Measurements from ENCODE around the gene TMEM115. TPM values are rescaled to one million over a fixed set of nuclear protein-coding genes. Genes with fewer than 3 reads are reported as not detected.

The TMEM115 gene
- total and polyA plus RNA-seq, 9 of the 15 experiments (the other 6 are each of a cell fraction or from before 2014, with no cell fraction given), result 1.6 to 26.9 (median 14.1) TPM

DNA sequence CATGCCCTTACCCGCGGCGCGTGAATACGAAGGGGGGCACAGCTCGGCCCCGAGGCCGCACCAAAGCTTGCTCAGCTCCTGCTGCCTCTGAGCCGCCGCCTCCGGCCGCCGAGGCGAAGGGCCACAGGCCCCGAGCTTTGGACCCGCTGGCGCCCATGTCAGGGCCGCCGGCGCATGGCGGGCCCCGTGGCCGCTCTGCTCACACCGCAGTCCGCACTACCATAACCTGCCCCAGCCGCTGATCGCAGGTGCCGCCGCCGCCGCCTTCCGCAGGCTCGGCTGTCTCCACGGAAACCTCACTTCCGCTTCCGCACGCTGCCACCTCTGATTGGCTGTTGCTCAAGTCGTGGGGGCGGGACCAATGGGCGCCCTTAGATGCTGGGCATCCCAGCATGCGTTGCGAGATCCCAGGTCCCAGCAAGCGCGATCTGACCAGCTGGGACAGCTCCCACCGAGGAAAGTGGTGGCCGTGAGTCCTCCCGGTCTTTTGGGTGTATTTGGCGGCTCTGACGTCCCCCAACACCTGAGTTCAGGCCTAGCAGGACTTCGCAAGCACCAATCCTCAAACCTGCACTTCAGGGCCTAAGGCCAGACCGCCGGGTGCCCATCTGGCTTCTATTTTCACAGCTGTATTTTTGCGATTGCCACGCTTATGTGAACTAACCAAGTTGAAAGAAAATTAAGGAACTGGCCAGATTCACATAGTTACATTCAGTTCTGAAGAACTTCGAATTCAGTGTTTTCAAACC lies 31.2 kb downstream of the TMEM115 start, which contains the start of gene TUSC2 (continued):
- TF ChIP-seq SNIP1 (IDR thresholded peaks at IDR 0.05; ENCODE audit: low read depth) (no peak), ZNF134 (CRISPR knock-in tag; conservative IDR thresholded peaks at IDR 0.05) (no peak), BRF1 (IDR thresholded peaks at IDR 0.05; ENCODE audit: borderline replicate concordance, extremely low read depth, insufficient read length) (no peak), ZSCAN29 (IDR thresholded peaks at IDR 0.05) (no peak), NCOR1 (IDR thresholded peaks at IDR 0.05) (no peak), ATF7 (IDR thresholded peaks at IDR 0.05) (0 out of 2 replicates have a peak, but pooled peaks have one; percentile 41), NFIC (IDR thresholded peaks at IDR 0.05) (no peak), TEAD4 (IDR thresholded peaks at IDR 0.05; ENCODE audit: low read length) (no peak), TEAD4 (CRISPR knock-in tag; IDR thresholded peaks at IDR 0.05; ENCODE audit: borderline replicate concordance) (no peak), HNRNPLL (IDR thresholded peaks at IDR 0.05; ENCODE audit: low read depth, low read length, poor library complexity, severe bottlenecking) (no peak)
- TF ChIP-seq, protein P1, sequence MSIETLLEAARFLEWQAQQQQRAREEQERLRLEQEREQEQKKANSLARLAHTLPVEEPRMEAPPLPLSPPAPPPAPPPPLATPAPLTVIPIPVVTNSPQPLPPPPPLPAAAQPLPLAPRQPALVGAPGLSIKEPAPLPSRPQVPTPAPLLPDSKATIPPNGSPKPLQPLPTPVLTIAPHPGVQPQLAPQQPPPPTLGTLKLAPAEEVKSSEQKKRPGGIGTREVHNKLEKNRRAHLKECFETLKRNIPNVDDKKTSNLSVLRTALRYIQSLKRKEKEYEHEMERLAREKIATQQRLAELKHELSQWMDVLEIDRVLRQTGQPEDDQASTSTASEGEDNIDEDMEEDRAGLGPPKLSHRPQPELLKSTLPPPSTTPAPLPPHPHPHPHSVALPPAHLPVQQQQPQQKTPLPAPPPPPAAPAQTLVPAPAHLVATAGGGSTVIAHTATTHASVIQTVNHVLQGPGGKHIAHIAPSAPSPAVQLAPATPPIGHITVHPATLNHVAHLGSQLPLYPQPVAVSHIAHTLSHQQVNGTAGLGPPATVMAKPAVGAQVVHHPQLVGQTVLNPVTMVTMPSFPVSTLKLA (conservative IDR thresholded peaks at IDR 0.05), result peak; percentile 74 to 84
- TF ChIP-seq, protein P2, sequence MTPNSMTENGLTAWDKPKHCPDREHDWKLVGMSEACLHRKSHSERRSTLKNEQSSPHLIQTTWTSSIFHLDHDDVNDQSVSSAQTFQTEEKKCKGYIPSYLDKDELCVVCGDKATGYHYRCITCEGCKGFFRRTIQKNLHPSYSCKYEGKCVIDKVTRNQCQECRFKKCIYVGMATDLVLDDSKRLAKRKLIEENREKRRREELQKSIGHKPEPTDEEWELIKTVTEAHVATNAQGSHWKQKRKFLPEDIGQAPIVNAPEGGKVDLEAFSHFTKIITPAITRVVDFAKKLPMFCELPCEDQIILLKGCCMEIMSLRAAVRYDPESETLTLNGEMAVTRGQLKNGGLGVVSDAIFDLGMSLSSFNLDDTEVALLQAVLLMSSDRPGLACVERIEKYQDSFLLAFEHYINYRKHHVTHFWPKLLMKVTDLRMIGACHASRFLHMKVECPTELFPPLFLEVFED (CRISPR knock-in tag; conservative IDR thresholded peaks at IDR 0.05), result no peak
- TF ChIP-seq, protein P3, sequence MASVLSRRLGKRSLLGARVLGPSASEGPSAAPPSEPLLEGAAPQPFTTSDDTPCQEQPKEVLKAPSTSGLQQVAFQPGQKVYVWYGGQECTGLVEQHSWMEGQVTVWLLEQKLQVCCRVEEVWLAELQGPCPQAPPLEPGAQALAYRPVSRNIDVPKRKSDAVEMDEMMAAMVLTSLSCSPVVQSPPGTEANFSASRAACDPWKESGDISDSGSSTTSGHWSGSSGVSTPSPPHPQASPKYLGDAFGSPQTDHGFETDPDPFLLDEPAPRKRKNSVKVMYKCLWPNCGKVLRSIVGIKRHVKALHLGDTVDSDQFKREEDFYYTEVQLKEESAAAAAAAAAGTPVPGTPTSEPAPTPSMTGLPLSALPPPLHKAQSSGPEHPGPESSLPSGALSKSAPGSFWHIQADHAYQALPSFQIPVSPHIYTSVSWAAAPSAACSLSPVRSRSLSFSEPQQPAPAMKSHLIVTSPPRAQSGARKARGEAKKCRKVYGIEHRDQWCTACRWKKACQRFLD (CRISPR knock-in tag; IDR thresholded peaks at IDR 0.05), result no peak
- TF ChIP-seq, protein P4, sequence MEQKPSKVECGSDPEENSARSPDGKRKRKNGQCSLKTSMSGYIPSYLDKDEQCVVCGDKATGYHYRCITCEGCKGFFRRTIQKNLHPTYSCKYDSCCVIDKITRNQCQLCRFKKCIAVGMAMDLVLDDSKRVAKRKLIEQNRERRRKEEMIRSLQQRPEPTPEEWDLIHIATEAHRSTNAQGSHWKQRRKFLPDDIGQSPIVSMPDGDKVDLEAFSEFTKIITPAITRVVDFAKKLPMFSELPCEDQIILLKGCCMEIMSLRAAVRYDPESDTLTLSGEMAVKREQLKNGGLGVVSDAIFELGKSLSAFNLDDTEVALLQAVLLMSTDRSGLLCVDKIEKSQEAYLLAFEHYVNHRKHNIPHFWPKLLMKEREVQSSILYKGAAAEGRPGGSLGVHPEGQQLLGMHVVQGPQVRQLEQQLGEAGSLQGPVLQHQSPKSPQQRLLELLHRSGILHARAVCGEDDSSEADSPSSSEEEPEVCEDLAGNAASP (IDR thresholded peaks at IDR 0.05), result no peak
- TF ChIP-seq, protein P5, sequence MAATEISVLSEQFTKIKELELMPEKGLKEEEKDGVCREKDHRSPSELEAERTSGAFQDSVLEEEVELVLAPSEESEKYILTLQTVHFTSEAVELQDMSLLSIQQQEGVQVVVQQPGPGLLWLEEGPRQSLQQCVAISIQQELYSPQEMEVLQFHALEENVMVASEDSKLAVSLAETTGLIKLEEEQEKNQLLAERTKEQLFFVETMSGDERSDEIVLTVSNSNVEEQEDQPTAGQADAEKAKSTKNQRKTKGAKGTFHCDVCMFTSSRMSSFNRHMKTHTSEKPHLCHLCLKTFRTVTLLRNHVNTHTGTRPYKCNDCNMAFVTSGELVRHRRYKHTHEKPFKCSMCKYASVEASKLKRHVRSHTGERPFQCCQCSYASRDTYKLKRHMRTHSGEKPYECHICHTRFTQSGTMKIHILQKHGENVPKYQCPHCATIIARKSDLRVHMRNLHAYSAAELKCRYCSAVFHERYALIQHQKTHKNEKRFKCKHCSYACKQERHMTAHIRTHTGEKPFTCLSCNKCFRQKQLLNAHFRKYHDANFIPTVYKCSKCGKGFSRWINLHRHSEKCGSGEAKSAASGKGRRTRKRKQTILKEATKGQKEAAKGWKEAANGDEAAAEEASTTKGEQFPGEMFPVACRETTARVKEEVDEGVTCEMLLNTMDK (IDR thresholded peaks at IDR 0.05; ENCODE audit: borderline replicate concordance, insufficient read depth, low read depth, low read length, poor library complexity, severe bottlenecking), result no peak
- TF ChIP-seq, protein P6, sequence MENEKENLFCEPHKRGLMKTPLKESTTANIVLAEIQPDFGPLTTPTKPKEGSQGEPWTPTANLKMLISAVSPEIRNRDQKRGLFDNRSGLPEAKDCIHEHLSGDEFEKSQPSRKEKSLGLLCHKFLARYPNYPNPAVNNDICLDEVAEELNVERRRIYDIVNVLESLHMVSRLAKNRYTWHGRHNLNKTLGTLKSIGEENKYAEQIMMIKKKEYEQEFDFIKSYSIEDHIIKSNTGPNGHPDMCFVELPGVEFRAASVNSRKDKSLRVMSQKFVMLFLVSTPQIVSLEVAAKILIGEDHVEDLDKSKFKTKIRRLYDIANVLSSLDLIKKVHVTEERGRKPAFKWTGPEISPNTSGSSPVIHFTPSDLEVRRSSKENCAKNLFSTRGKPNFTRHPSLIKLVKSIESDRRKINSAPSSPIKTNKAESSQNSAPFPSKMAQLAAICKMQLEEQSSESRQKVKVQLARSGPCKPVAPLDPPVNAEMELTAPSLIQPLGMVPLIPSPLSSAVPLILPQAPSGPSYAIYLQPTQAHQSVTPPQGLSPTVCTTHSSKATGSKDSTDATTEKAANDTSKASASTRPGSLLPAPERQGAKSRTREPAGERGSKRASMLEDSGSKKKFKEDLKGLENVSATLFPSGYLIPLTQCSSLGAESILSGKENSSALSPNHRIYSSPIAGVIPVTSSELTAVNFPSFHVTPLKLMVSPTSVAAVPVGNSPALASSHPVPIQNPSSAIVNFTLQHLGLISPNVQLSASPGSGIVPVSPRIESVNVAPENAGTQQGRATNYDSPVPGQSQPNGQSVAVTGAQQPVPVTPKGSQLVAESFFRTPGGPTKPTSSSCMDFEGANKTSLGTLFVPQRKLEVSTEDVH (IDR thresholded peaks at IDR 0.05; ENCODE audit: low read depth, partially characterized antibody), result peak; percentile 61
